NCI-H1694 (cell line): ENCODE data around the gene ING2.
"Not testable (repeated sequence)": the region's sequence is repeated elsewhere in the genome, so short reads cannot be mapped to it uniquely, and the experiment has no call there.

ENCODE experiments used
- DNase-seq: peaks from one replicate; lab custom pipeline; 2025; lab: John Stamatoyannopoulos, UW

Gene ING2, protein sequence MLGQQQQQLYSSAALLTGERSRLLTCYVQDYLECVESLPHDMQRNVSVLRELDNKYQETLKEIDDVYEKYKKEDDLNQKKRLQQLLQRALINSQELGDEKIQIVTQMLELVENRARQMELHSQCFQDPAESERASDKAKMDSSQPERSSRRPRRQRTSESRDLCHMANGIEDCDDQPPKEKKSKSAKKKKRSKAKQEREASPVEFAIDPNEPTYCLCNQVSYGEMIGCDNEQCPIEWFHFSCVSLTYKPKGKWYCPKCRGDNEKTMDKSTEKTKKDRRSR

DNA sequence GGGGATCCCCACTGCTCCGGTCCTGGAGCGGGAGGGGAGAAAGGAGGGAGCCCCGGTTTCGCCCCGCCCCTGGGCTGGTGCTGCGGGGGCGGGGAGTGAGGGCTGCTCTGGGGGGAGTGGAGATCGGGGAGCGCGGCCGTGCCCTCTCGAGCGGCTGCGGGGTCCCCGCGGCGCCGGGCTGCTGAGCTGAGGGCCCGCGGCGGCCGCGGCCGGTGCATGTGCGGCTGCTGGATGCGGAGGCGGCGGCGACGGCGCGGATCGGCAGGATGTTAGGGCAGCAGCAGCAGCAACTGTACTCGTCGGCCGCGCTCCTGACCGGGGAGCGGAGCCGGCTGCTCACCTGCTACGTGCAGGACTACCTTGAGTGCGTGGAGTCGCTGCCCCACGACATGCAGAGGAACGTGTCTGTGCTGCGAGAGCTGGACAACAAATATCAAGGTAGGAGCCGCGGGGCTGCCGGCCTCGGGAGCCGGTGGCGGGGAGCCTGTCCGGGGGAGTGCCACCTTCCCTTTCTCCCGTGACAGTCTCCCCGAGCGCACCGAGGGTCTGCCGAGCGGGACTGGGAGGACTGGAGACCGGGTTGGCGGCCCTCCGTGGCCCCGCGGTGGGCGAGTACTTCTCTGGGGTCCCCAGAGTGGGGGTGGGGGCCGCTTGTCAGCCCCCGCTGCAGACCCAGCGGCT lies at the start of gene ING2:
Gene ING2, plus strand, starts transcription at position 129 of the 681 bp plus-strand sequence. Its CDS starts 138 bp downstream, at position 267.
- no peak for DNase-seq

DNA sequence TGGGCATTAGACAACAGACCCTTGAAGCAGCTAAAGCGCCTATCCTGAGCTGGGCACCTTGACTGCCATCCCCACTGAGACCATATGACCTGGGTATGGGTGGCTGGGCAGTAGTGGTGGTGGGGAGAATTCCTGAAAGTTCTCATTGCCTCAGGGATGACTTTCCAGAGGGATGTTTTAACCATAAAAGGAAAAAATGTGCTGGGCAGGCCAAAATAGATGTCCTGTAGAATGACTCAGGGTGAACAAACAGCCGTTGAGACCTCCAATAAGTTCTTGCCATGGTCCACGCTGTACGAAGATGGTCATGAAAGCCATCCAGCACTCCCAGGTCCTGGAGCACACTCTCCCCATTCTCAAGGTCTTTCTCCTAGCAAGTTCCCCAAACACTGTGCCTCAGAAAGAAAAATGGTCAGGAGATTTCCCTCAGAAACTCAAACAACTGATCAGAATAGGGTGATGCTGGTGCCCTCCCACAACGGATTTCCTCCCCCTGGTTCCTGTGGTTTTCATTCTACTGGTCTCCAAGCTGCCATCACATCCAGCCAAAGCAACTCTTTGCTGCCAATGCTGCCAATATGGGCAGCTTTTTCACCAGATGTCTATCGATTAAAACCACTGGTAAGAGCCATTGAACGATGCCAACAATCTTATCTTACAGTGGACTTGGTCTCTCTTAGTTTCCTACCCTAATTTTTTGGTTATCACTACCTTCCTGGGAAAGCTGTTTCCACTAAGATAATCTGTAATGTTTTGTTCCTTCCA lies 49.2 kb upstream of the ING2 start:
- no peak for DNase-seq

DNA sequence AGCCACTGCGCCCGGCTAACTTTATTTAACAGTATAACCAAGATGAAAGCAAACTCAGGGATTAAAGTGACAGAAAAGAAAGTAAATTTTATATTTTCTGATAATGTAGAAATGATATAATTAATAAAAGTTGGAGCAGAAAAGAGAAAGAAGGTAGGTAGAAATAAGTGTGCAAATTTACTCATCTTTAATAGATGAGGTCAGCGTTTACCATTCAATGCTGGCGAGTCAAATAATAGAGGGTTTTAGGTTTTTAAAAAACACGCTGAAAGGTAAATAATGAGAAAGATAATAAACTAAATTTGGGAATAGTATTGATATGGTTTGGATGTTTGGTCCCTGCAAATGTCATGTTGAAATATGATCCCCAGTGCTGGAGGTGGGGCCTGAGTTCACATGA lies 46.9 kb upstream of the ING2 start:
- no peak for DNase-seq

DNA sequence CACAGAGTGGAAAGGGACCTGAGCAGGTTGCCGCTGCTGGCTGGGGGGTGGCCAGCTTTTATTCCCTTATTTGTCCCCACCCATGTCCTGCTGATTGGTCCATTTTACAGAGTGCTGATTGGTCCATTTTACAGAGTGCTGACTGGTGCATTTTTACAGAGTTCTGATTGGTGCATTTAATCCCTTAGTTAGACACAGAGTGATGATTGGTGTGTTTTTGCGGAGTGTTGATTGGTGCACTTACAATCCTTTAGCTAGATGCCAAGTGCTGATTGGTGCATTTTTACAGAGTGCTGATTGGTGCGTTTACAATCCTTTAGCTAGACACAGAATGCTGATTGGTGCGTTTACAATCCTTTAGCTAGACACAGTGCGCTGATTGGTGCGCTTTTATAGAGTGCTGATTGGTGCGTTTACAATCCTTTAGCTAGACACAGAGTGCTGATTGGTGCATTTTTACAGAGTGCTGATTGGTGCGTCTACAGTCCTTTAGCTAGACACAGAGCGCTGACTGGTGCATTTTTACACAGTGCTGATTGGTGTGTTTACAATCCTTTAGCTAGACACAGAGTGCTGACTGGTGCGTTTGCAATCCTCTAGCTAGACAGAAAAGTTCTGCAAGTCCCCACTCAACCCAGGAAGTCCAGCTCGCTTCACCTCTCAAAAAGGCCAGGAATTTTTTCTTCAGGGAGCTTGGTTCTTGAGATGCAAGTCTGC lies 40.8 kb upstream of the ING2 start:
- not testable (repeated sequence) for DNase-seq

DNA sequence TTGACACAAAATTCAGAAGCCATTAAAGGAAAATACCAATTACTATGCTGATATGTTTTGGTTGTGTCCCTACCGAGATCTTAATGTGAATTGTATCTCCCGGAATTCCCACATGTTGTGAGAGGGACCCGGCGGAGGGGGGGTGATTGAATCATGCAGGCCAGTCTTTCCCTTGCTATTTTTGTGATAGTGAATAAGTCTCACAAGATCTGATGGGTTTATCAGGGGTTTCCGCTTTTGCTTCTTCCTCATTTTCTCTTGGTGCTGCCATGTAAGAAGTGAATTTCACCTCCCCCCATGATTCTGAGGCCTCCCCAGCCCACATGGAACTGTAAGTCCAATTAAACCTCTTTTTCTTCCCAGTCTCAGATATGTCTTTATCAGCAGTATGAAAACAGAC lies 39.0 kb upstream of the ING2 start:
- not testable (repeated sequence) for DNase-seq

DNA sequence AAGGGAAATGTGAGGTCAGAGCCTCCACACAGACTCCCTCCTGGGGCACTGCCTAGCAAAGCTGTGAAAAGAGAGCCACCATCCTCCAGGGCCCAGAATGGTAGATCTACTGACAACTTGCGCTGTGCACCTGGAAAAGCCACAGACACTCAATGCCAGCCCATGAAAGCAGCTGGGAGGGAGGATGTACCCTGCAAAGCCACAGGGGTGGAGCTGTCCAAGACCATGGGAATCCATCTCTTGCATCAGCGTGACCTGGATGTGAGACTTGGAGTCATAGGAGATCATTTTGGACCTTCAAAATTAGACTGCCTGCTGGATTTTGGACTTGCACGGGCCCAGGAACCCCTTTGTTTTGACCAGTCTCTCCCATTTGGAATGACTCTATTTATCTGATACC lies 37.6 kb upstream of the ING2 start:
- DNase-seq: no peak

DNA sequence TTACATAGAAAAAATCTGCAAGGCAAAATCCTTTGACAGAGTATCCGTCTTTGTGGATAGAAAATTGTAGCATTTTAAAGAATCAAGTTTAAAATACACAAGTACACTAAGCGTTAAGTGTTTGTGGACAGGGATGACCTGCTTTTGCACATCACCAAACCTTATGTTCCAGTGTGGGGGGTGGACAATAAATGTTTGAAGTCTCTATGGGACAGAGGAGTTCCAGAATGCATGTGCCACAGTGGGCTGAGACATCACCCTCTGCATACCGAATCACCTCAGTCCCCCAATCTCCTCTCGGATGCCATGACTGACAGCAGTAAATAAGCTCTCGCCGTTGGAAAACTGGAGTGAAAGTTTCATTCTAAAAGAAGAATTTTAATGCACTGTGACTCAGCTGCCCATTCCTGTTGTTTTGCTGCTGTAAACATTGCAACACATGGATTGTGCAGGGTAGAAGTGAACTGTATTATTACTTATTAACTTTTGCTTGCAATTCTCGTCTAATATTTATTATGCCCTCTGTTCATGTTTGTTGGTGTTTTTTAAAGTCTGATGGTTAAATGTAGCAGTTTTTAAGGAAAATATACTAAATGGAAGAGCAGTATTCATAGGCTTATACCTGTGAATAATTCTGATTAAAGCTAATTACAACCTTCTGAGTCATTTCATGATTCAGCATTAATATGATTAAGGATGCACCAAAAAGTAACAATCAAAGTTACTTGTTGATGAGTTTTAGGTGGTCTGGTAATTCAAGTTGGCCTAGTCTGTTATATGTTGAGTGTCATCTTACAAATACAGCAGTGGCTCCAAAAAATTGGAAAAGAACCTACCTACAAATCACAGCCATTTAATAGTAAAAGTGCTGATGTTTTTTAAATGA lies 36.4 kb upstream of the ING2 start:
- DNase-seq: no peak

DNA sequence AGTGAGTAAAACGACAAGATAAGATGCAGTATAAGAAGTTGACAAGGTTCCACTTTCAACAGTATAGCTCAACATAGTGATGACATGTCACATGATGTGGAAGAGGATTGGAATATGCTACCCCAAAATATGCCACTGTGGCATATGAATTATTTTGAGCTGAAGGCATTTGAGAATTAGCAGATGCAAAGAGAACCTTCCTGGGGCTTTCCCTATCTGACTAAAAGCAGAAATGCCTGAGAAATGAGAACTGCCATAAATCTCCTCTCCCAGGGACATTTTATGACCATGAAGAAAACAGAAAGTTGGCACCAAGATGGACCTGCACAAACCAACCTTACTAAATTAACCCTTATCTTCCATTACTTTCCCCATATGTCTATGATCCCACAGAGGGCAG lies 35.6 kb upstream of the ING2 start:
- DNase-seq: no peak

DNA sequence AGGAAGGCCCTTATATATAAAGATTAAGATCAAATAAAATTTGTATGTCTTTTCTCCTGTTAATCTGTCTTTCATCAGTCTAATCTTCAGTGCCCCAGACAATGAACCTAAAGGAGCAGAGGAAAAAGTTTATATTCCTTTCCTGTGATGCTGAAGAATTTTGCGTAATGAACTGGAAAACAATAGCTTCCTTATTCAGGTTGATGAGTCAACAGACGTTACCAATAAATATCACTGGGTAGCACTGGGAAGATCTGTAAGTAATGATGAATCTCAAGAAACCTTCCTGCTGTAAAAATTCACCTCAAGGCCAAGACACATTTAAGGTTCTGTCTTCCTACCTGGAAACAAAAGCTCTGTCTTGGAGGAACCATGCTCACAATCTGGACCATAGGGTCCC lies 34.9 kb upstream of the ING2 start:
- DNase-seq: no peak

DNA sequence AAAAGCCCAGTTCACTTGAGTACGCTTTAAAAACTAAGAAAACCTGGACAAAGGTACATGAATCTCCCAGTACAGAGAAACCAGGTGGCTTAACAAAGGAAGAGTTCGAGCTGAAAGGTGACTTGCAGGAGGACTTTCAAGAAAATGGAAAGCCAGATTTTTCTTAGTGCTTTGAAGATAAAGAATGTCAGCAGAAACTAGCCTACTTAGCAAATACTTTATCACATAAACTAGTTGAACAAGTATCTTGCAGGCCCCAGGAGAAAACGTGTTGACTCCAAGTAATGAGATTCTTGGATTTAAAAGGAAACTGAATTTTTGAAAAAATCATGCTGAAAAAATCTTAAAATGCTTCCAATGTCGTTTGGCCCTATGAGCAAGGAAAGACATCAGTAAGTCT lies 34.0 kb upstream of the ING2 start:
- no peak for DNase-seq

DNA sequence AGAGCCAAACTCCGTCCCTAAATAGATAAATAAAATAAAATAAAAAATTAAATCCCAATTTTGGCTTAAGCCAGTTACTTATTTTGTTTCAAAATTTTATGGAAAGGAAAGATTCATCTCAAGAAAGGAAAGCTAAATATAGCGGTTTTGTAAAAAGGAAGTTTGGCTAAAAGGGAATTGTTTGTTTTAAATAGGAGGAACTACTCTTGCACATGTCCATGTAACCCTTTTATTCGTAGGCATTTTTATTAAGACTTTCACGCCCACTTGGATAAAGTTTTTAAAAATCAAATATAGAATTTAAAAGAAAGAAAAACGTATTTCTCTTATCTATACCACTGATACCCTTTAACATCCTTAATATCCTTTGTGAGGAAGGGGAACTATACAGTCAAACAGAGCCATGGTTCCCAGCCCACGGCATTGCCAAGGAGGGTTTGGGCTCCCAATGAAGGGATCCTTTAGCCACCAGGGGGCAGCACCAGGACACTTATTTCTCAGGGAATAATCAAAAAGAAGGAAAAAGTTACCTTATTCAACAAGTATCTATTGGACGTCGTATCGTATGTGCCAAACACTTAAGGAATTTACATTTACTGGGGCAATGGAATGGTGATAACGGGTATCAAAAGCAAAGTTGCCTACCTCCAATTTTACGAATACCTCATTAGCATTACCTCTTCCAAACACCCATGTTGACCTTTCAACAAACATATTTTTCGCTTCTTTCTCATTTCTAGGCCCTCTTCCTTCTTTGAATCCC lies 32.7 kb upstream of the ING2 start:
- peak; percentile 59 for DNase-seq

DNA sequence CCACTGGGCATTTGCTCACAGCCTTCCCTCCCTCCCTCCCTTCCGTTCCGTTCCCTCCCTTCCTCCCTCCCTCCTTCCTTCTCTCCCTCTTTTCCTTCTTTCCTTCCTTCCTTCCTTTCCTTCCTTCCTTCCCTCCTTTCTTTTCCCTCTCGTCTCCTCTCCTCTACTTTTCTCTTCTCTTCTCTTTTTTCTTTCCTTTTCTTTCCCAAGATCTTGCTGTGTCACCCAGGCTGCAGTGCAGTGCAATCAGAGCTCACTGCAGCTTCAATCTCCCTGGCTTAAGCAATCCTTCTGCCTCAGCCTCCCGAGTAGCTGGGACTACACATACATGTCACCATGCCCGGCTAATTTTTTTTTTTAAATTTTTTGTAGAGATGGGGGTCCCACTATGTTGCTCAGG lies 26.7 kb upstream of the ING2 start:
- DNase-seq: no peak

DNA sequence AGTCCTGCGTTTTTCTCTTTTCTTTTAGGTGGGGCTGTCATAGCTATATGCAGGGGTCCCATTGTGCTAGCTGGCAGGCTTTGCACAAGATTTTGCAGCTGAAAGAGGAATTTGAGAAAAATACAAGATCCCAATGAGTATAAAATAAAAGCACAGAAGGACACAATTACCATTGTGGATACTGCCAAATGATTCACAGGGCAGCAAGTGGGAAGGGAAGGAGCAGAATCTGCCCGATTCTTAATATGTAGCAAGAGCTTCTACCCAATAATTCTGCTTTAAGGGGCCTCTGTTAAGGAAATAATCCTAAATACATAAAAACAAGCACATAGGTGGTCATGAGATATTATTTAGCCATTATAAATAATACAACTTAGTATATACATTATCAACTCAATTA lies 25.9 kb upstream of the ING2 start:
- no peak for DNase-seq

DNA sequence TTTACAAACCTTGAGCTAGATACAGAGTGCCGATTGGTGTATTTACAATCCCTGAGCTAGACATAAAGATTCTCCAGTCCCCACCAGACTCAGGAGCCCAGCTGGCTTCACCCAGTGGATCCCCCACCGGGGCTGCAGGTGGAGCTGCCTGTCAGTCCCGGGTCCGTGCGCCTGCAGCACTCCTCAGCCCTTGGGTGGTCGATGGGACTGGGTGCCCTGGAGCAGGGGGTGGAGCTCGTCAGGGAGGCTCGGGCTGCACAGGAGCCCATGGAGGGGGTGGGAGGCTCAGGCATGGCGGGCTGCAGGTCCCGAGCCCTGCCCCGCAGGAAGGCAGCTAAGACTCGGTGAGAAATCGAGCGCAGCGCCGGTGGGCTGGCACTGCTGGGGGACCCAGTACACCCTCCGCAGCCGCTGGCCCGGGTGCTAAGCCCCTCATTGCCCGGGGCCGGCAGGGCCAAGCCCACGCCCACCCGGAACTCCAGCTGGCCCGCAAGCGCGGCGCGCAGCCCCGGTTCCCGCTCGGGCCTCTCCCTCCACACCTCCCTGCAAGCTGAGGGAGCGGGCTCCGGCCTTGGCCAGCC lies 22.3 kb upstream of the ING2 start:
- DNase-seq: not testable (repeated sequence)

DNA sequence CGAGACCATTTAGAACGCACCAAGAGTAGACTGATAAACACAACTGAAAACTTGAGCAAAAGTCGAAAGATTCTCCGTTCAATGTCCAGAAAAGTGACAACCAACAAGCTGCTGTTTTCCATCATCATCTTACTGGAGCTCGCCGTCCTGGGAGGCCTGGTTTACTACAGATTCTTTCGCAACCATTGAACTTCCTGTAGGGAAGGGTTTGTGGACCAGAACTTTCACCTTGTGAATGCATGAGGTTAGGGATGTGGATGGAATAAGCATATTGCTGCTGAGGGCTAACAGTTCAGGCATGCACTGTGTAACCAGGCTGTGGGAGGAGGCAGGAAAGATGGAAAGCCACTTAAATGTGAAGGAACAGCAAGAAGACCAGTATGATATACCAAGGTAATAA lies 20.9 kb upstream of the ING2 start:
- no peak for DNase-seq

DNA sequence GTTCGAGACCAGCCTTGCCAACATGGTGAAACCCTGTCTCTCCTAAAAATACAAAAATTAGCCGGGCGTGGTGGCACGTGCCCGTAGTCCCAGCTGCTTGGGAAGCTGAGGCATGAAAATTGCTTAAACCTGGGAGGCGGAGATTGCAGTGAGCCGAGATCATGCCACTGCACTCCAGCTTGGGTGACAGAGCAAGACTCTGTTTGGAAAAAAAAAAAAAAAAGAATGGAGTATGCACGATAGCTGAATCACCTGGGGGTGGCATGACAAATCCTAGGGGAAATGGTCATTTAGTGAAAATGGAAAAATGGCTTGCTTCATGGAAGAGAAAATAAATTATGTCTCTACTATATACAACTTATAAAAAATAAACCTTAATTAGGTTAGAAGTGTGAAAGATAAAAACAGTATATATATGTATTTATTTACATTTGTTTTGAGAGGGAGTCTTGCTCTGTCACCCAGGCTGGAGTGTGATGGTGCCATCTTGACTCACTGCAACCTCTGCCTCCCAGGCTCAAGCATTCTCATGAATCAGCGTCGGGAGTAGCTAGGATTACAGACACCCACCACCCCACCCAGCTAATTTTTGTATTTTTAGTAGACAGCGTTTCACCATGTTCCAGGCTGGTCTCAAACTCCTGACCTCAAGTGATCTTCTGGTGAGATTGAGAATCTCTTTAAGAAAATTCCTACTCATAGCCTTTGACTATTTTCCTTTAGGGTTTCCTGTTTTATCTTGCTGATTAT lies 19.3 kb upstream of the ING2 start:
- DNase-seq: no peak

DNA sequence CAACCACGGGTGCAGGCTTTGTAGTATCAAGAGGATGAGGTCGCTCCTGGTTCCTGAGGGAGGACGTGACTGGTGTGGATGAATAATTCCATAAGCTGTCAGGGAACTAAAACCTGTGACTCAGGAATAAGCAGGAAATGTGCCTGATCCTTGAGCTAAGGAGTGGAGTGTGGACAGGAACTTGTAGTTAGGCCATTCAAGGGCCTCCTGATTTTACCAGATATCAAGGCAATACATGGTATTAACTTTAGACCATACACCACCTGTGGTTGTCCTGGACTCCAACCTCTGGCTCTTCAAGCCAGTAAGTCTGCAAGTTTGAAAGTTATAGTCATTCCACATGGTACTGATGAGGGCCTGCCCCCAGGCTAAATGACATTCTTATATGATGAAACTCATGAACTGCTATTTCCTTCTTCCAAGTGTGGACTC lies 12.1 kb upstream of the ING2 start:
- no peak for DNase-seq

DNA sequence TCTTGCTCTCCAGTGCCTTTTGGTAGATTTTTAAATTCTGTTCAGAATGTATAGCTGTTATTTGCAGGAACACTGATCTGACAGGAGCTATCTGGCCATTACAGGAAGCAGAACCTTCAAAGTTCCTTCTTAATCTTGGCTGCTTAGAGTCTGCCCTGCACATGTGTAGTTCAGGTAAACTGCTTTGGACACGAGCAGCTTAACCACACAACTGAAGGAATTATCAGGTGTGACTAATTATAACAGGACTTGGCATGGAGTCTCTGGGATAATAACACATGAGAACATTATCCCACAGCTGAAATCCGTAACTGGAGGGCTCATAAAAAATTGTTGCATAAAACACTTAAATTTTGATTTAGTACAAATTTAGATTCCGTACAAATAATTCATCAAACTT lies 11.6 kb upstream of the ING2 start:
- DNase-seq: no peak

DNA sequence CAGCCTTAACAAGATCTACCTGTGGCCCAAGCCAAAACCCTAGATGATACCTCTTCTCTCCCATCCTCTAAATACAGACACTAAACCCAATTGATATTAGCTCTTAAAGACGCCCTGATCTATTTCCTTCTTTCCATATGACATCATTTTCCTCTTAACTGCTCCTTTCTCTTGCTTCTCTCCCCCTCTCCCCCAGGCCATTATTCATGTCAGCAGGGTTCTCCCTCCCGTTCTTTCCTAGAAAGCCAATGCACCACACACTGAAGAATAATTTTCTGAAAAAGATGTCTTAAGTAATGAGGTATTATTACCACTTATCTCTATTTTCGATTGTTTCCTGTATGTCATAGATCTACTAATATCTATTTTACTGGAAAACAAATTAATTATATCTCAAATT lies 9.7 kb upstream of the ING2 start:
- DNase-seq: no peak

DNA sequence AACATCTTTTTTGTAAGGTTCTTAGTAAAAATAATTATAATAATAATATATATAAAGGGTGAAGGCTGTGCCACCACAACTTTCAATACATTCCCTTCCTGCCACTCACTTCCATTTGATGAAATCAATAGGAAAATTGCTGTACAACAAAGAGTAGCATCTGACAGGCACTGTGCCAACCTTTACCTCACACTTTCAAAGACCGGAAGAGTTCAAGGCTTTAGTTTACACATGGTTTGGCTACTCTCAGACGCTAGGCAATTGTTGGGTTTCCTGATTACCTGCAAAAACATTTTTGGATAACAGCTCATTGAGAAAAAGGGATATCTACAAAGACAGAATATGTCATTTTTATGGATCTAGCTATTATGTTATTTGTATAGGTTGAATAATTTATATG lies 5.5 kb upstream of the ING2 start:
- no peak for DNase-seq
